Endothelial cell of umbilical vein (primary cell): ENCODE measurements around the gene QSER1. TPM values are rescaled to one million over a fixed set of nuclear protein-coding genes. Genes with fewer than 3 reads are reported as not detected.

Experiments
- BruUV-seq: library from RNA; stranded (reverse); fragments of 400-500 nt; replicated peaks from 2 replicates; lab custom pipeline; 2021; lab: Mats Ljungman, UMichigan
- CTCF ChIA-PET: fragments of 300-600, 350-600 bp; sonication (Branson Sonifier 250); formaldehyde crosslinking; loops from one replicate; lab custom pipeline; 2021; ENCODE audit warnings: antibody characterized with exemption, inconsistent platforms; lab: Charles Lee
- POLR2A ChIA-PET: fragments of 300-600, 350-600 bp; sonication (Branson Sonifier 250); formaldehyde crosslinking; loops from one replicate; lab custom pipeline; 2021; ENCODE audit warnings: antibody characterized with exemption, inconsistent platforms; lab: Charles Lee
- DNase-seq: peaks from one replicate; pipeline ENCODE4 v3.0.0-alpha.2; 2011; ENCODE audit warnings: low read depth, low spot score
- FAIRE-seq: peaks from 2 replicates; lab custom pipeline; 2011; peaks lifted over from hg19 to GRCh38; lab: Jason Lieb, UNC
- H2AFZ ChIP-seq: 2 replicates; pipeline ENCODE4 v1.6.0; 2012; ENCODE audit warnings: low read depth, low read length, control low read depth, inconsistent platforms
- H3K27ac ChIP-seq: 2 replicates; pipeline ENCODE4 v1.5.1; 2011; ENCODE audit warnings: low read depth, mild to moderate bottlenecking, control low read depth, low read length, moderate library complexity; ENCODE audit not compliant: insufficient read depth
- H3K27me3 ChIP-seq, 2 experiments: 2 replicates each; pipeline versions ENCODE4 v1.6.0 to v1.6.1; 2011; ENCODE audit warnings: low read length in 2 of 2, mixed read lengths in 1 of 2; ENCODE audit not compliant: control insufficient read depth in 2 of 2, insufficient read depth in 2 of 2
- H3K36me3 ChIP-seq, 2 experiments: 2 replicates in 1 of 2; 3 replicates in 1 of 2; pipeline ENCODE4 v1.5.1; 2011; ENCODE audit warnings: low read length in 2 of 2, mild to moderate bottlenecking in 1 of 2, moderate library complexity in 1 of 2; ENCODE audit not compliant: control insufficient read depth in 2 of 2, insufficient read depth in 2 of 2; ENCODE audit errors: extremely low read depth in 1 of 2
- H3K4me1 ChIP-seq: 3 replicates; pipeline ENCODE4 v1.5.1; 2011; ENCODE audit warnings: mild to moderate bottlenecking, low read length; ENCODE audit not compliant: control insufficient read depth, insufficient read depth; ENCODE audit errors: extremely low read depth
- H3K4me2 ChIP-seq: 2 replicates; pipeline ENCODE4 v1.6.1; 2011; ENCODE audit warnings: low read length, control low read depth, mixed read lengths; ENCODE audit not compliant: insufficient read depth
- H3K4me3 ChIP-seq, 3 experiments: fragments of 200-600 bp in 1 of 3; sonication (generic), shearing (Covaris generic) in 1 of 3; replicated peaks in 1 of 3; 2 replicates each; pipeline ENCODE4 v1.5.1; 2011 to 2016; ENCODE audit warnings: control low read depth in 3 of 3, low read length in 3 of 3, mild to moderate bottlenecking in 2 of 3, inconsistent platforms in 1 of 3, low read depth in 1 of 3, moderate library complexity in 1 of 3; ENCODE audit not compliant: insufficient read depth in 1 of 3
- H3K79me2 ChIP-seq: 2 replicates; pipeline ENCODE4 v1.6.0; 2012; ENCODE audit warnings: low read length, inconsistent platforms; ENCODE audit not compliant: control insufficient read depth, insufficient read depth
- H3K9ac ChIP-seq: replicated peaks from 2 replicates; pipeline ENCODE3; 2011; ENCODE audit warnings: low read length, control low read depth; ENCODE audit not compliant: insufficient read depth; ENCODE audit errors: extremely low read depth
- H3K9me1 ChIP-seq: replicated peaks from 3 replicates; pipeline ENCODE4 v1.6.0; 2011; ENCODE audit warnings: mild to moderate bottlenecking, low read length; ENCODE audit not compliant: control insufficient read depth, insufficient read depth; ENCODE audit errors: extremely low read depth
- H3K9me3 ChIP-seq: replicated peaks from 2 replicates; pipeline ENCODE4 v1.5.1; 2012; ENCODE audit warnings: low read length, inconsistent platforms; ENCODE audit not compliant: control insufficient read depth, insufficient read depth
- H4K20me1 ChIP-seq: replicated peaks from 2 replicates; pipeline ENCODE3; 2011; ENCODE audit warnings: mild to moderate bottlenecking, low read length; ENCODE audit not compliant: control insufficient read depth, insufficient read depth; ENCODE audit errors: extremely low read depth
- EZH2 ChIP-seq: IDR thresholded peaks from 2 replicates; pipeline ENCODE4 v1.6.1; 2012; ENCODE audit warnings: borderline replicate concordance, low read depth, mild to moderate bottlenecking, moderate library complexity, low read length, inconsistent platforms; ENCODE audit not compliant: severe bottlenecking
- FOS ChIP-seq: IDR thresholded peaks from 2 replicates; pipeline ENCODE4 v1.6.1; 2011; ENCODE audit warnings: mild to moderate bottlenecking, low read length, moderate library complexity, borderline replicate concordance; ENCODE audit not compliant: insufficient read depth
- GATA2 ChIP-seq: IDR thresholded peaks from 2 replicates; pipeline ENCODE4 v1.7.0; 2011; ENCODE audit warnings: low read depth, mild to moderate bottlenecking, moderate library complexity, mixed read lengths, low read length; ENCODE audit not compliant: insufficient read length, insufficient read depth
- JUN ChIP-seq: IDR thresholded peaks from 2 replicates; pipeline ENCODE4 v1.6.1; 2011; ENCODE audit warnings: borderline replicate concordance, low read depth; ENCODE audit not compliant: insufficient read length, insufficient read depth
- MYC ChIP-seq: IDR thresholded peaks from one replicate; pipeline ENCODE4 v1.6.1; 2011; ENCODE audit warnings: mild to moderate bottlenecking, low read depth, low read length
- POLR2A ChIP-seq: IDR thresholded peaks from 2 replicates; pipeline ENCODE4 v1.6.1; 2012; ENCODE audit warnings: low read depth, mild to moderate bottlenecking, control low read depth, low read length
- POLR2AphosphoS5 ChIP-seq: IDR thresholded peaks from 2 replicates; pipeline ENCODE4 v1.6.1; 2012; ENCODE audit warnings: low read depth, mild to moderate bottlenecking, control low read depth, low read length, moderate library complexity; ENCODE audit not compliant: insufficient read depth
- dilution Hi-C: fragments of 300-500 bp; cut with MboI; formaldehyde crosslinking; loops from one replicate; pipeline ENCODE4 v1.15.0; 2019; ENCODE audit warnings: low sequenced_read_pairs; ENCODE audit not compliant: extremely low pct_ligation_motif_present
- intact Hi-C: fragments of 100-400 bp; cut with micrococcal nuclease; formaldehyde crosslinking; loops from one replicate; pipeline ENCODE4 v1.10.0; 2022
- polyA plus RNA-seq, 4 experiments: library from polyadenylated mRNA; depleted of rRNA in 3 of 4; stranded (reverse) in 3 of 4; unstranded in 1 of 4; fragments of >200 nt; gene quantifications; 2 replicates each; pipeline versions ENCODE4 v1.2.1 to v1.2.3, GENCODE V29; 2011 to 2012; ENCODE audit warnings: missing spikeins in 1 of 4
- total RNA-seq: library from RNA; stranded (reverse); gene quantifications from 2 replicates; pipeline ENCODE4 v1.2.3, GENCODE V29; 2021
- TF ChIP-seq, protein P1 (sequence below), 2 donors: IDR thresholded peaks; 1 replicate in 1 of 2; 2 replicates in 1 of 2; pipeline ENCODE4 v1.5.1; 2011; ENCODE audit warnings: low read length in 2 of 2, mild to moderate bottlenecking in 2 of 2, moderate library complexity in 2 of 2, control low read depth in 1 of 2, inconsistent platforms in 1 of 2, low read depth in 1 of 2; ENCODE audit not compliant: insufficient read depth in 1 of 2; ENCODE audit errors: extremely low read depth in 1 of 2
- TF ChIP-seq, protein P2 (sequence below): IDR thresholded peaks from 2 replicates; pipeline ENCODE4 v1.6.1; 2011; ENCODE audit not compliant: insufficient read depth, insufficient read length

QSER1 gene
- total and polyA plus RNA-seq, 2 donors (not counting 3 experiments of a cell fraction or from before 2014, with no cell fraction given): 5.5 to 36.6 TPM

DNA sequence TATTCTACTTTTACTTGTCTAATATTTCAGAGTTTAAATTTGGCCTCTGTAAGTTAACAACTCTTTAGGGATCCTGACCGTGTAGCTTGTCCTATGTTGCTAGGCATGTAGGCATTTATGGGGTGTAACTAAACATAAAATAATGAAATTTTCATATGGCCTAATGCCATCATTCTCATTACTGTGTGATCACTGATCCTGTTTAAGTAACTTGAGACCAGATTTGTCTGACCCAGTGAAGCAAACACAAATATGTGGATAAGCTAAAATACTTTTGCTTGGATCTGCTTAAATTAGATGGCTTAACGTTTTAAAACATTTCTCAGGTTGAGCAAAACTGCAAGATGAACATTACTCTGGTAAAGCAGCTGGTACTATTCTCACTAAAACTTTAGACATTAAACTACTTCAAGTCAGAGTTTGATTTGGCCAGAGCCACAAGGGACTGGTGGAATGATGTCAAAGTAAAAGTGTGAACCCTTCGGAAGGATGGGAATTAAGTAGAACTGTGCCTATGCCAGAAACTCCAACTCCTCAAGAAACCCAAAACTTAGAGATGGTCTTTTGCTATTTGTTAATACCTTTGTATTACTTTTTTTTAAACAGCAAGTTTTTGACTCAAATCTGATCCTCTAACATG lies 12.5 kb downstream of the QSER1 start:
- Histone ChIP-seq H4K20me1 (peaks cover 3% of the 10 kb centered on the region), H3K9me3 (no peaks in the 10 kb centered on the region), H2AFZ (no peak overlapping the region), H3K9ac (no peak overlapping the region), H3K27me3 (no peaks in the 10 kb centered on the region), H3K4me2 (no peak overlapping the region), H3K79me2 (peaks cover 76% of the 10 kb centered on the region), H3K4me3 (no peak overlapping the region), H3K36me3 (no peaks in the 10 kb centered on the region), H3K27ac (no peak overlapping the region), H3K4me1 (no peaks in the 10 kb centered on the region), H3K9me1 (no peaks in the 10 kb centered on the region)
- TF ChIP-seq POLR2A (no peak), POLR2AphosphoS5 (no peak), MYC (no peak), GATA2 (no peak), FOS (no peak), JUN (no peak), EZH2 (no peak)
- TF ChIP-seq, protein P1, sequence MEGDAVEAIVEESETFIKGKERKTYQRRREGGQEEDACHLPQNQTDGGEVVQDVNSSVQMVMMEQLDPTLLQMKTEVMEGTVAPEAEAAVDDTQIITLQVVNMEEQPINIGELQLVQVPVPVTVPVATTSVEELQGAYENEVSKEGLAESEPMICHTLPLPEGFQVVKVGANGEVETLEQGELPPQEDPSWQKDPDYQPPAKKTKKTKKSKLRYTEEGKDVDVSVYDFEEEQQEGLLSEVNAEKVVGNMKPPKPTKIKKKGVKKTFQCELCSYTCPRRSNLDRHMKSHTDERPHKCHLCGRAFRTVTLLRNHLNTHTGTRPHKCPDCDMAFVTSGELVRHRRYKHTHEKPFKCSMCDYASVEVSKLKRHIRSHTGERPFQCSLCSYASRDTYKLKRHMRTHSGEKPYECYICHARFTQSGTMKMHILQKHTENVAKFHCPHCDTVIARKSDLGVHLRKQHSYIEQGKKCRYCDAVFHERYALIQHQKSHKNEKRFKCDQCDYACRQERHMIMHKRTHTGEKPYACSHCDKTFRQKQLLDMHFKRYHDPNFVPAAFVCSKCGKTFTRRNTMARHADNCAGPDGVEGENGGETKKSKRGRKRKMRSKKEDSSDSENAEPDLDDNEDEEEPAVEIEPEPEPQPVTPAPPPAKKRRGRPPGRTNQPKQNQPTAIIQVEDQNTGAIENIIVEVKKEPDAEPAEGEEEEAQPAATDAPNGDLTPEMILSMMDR (IDR thresholded peaks at IDR 0.05; ENCODE audit: extremely low read depth in 1 of 2, insufficient read depth in 1 of 2, low read depth in 1 of 2, low read length in 2 of 2): no peak
- TF ChIP-seq, protein P2, sequence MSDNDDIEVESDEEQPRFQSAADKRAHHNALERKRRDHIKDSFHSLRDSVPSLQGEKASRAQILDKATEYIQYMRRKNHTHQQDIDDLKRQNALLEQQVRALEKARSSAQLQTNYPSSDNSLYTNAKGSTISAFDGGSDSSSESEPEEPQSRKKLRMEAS: no peak
- FAIRE-seq (no peak), DNase-seq (no peak)
- CTCF ChIA-PET: interaction anchor here (1.0 to 1.7 kb wide), 2 partner anchors 12 to 22 kb away, joined by 3 to 9 read pairs; partner anchors contain the start of gene QSER1
- dilution Hi-C loops (no loop called here), intact Hi-C loops (no loop called here)
- POLR2A ChIA-PET: no interaction called here
- BruUV-seq: no TSS peak
